HG03571 (cell line): ENCODE results near the gene BLVRA.
"Not testable (repeated sequence)": the region's sequence is repeated elsewhere in the genome, so short reads cannot be mapped to it uniquely, and the experiment has no call there.

ENCODE experiments used
- ATAC-seq: cut with Tn5 transposase; IDR thresholded peaks from one replicate; pipeline ENCODE4 v1.9.1; 2021; ENCODE audit not compliant: unreplicated experiment

The BLVRA gene

DNA sequence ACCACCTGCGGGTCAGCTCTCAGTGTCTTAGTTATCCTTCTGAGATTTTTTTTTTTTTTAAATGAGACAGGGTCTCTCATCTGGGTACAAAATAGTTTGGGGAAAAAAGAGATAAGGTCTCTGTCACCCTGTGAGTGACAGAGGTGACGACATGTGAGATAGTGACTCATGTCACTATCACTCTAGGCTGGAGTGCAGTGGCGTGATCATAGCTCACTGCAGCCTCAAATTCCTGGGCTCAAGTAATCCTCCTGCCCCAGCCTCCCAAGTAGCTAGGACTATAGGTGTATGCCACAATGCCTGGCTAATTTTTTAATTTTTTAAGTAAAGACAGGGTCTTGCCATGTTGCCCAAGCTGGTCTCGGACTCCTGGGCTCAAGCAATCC is 10.4 kb downstream of the BLVRA start:
- ATAC-seq: no peak

DNA sequence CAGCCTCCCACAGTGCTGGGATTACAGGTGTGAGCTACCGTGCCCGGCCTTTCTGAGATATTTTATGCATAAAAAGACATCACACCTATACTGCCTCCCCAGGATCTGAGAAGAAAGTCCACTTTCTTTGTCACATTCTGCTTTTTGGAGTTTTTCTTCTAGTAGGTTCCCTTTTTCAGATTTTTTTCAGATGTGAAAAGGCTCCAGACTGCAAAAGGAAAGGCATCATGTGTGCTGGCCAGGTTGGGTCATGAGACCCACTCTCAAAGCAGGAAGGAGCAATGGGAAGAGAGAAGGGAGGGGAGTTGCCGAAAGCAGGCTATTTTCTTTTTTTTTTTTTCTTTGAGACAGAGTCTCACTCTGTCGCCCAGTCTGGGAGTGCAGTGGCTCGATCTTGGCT is 10.8 kb downstream of the BLVRA start:
- ATAC-seq: no peak

DNA sequence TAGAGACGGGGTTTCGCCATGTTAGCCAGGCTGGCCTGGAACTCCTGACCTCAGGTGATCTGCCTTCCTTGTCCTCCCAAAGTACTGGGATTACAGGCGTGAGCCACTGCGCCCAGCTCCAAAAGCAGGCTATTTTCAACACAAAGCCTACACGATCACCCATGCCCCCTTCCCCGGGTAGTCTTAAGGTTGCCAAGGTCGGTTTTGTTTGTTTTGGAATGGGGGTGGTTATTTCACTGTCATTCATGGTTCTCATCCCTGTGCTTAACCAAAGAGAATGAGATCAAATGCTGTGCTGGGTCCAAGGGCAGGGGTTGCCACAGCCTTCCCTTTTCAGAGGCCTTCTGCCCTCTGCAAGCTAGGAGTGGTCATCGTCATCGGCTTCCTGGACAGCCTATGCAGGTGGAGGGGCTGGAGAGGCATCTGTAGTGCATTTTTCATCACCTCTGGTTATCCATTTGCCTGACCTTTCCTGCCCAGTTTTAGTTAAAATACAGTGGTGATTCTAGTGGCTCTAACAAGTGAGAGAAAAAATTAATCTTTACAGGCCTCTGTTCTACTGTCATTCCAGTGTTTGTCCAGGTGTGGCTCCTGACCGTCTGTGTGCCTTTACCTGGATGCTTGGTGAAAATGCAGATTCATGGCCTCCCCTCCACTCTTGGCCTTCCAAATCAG is 11.4 kb downstream of the BLVRA start:
- ATAC-seq: no peak

DNA sequence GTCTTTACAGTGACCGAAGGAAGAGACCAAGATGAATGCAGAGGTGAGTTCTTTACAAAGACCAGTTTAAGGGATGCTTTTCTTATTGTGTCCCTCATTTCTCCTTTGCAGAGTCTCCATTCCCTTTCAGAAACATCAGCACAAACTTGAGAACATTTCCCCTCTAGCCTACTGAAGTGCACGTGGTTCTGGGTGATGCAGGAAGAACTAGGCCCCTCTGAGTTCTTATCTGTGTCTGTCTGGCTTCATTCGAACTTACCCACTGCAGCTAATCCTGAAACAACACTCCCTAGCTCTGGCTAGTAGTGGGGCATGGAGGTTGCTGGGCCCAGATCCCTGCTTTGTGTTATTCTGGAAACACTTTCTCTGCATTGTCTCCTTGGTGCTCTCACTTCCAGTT is 12.6 kb downstream of the BLVRA start:
- ATAC-seq: no peak

DNA sequence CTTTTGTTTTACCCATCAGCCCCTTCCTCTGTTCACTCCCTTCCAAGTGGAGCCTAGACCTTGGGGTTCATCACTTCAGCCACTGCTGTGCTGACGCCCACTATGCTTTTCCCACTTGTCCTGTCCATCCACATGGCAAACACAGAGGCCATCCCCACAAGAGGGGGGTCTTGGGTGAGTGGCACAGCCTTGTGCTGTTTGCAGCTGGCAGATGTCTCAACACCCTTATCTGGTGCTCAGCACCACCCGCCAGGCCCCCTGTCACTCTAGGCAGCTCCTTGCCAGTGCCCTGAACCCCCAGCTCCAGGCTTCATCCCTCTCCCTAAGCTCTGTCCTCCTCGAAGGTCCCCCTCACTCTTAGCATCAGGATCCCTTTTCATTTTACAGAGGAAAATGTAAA is 13.1 kb downstream of the BLVRA start:
- no peak for ATAC-seq

DNA sequence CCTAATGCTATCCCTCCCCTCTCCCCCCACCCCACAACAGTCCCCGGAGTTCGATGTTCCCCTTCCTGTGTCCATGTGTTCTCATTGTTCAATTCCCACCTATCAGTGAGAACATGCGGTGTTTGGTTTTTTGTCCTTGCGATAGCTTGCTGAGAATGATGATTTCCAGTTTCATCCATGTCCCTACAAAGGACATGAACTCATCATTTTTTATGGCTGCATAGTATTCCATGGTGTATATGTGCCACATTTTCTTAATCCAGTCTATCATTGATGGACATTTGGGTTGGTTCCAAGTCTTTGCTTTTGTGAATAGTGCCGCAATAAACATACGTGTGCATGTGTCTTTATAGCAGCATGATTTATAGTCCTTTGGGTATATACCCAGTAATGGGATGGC is 14.8 kb downstream of the BLVRA start:
- ATAC-seq: not testable (repeated sequence)

DNA sequence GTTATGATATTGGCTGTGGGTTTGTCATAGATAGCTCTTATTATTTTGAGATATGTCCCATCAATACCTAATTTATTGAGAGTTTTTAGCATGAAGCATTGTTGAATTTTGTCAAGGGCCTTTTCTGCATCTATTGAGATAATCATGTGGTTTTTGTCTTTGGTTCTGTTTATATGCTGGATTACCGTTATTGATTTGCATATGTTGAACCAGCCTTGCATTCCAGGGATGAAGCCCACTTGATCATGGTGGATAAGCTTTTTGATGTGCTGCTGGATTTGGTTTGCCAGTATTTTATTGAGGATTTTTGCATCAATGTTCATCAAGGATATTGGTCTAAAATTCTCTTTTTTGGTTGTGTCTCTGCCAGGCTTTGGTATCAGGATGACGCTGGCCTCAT is 16.8 kb downstream of the BLVRA start:
- not testable (repeated sequence) for ATAC-seq

DNA sequence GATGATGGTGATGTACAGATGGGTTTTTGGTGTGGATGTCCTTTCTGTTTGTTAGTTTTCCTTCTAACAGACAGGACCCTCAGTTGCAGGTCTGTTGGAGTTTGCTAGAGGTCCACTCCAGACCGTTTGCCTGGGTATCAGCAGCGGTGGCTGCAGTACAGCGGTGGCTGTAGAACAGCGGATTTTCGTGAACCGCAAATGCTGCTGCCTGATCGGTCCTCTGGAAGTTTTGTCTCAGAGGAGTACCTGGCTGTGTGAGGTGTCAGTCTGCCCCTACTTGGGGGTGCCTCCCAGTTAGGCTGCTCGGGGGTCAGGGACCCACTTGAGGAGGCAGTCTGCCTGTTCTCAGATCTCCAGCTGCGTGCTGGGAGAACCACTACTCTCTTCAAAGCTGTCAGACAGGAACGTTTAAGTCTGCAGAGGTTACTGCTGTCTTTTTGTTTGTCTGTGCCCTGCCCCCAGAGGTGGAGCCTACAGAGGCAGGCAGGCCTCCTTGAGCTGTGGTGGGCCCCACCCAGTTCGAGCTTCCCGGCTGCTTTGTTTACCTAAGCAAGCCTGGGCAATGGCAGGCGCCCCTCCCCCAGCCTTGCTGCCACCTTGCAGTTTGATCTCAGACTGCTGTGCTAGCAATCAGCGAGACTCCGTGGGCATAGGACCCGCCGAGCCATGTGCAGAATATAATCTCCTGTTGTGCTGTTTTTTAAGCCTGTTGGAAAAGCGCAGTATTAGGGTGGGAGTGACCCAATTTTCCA is 20.0 kb downstream of the BLVRA start:
- ATAC-seq: not testable (repeated sequence)

DNA sequence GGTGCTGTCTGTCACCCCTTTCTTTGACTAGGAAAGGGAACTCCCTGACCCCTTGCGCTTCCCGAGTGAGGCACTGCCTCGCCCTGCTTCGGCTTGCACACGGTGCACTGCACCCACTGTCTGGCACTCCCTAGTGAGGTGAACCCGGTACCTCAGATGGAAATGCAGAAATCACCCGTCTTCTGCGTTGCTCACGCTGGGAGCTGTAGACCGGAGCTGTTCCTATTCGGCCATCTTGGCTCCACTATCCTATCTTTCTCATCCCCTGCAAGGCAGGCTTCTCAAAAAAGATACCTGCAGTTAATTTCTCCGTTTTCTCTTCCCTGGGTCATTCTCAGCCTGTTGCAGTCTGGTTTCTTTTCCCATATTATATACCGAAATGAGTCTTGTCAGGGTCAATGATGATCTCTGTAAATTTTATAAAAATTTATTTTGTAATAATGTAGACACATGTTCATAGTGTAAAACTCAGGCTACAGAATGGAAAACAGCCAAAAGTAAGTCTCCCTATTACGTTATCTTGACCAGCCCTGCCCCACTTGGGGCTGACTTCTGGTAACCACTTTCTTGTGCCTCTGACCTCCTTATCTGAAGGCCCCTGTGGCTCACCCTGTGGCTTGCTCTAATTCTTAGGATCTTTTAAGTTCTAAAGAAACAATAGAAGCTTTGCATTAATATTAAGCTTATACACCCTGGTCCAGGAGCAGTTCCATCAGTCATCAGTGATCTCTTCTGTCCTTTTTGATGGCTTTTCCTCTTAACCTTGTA is 20.7 kb downstream of the BLVRA start:
- no peak for ATAC-seq

DNA sequence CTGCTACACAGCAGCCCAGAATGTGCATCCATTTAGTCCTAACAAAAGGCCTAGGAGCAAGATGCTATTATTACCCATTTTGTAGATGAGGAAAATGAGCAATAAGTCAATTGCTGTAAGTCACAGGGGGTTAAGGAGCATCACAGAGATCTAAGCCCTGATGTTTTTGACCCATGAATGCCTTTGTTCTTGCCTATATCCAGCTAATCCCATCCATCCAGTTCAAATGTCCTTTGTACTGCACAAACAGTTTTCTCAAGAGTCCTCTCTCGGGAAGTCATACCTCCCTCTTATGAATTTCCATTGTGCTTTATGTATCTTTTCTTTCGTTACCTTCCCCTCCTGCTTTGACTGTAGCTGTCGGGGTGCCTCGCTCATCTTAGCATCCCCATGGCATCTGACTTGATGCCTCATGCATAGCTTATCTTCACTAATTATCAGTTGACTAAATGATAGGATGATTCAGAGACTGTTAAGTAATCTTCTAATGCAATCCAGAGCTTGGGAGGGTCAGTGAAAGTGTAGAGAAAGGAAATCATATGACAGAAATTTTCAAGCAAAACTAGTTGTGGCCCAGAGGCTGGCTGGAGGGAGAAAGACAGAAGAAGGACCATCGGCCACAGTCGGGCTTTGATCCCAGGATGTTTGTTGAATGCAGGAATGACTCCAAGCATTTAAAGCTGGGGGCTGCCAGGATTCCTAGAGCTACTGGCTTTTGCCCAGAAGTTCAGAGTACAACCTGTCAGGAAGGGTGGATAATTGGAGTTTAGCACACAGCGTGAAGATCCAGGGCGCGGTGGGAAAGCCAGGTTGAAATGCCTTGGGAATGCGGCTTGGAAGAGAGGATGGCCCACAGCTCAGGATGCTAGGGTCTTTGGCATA is 23.5 kb downstream of the BLVRA start:
- no peak for ATAC-seq

DNA sequence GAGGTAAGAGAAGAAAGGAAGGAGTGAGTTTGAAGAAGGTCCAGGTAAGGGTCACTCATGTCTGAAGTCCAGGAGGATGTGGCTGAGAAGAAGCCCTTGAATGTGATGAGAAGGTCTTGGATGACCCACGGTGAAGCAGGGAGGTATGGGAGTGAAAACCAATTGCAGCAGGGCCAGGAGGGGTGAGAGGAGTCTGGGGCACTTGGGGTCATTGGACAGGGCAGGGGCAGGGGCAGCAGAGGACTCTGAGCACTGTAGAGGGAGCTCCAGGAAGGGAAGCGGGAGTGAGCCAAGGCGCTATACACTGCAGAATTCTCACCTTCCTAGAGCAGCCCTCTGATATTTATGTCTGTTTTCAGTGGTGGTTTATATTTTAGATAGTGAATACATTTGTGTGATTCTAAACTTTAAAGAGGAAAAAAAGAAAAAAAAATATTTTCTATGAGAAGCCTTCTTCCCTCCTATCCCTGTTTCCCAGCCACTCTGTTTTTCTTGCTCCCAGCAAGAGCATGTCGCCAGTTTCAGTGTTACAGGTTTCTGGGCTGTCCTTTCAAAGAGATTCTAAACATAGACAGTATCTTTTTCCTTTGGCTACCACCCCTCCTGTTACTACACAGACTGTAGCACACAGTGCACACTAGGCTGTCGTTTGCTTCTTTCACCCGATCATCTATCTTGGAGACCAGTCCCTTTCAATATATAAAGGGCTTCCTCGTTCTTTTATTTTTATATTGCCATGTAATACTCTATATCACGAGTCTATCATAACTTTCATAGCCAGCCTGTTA is 24.5 kb downstream of the BLVRA start:
- ATAC-seq: no peak

DNA sequence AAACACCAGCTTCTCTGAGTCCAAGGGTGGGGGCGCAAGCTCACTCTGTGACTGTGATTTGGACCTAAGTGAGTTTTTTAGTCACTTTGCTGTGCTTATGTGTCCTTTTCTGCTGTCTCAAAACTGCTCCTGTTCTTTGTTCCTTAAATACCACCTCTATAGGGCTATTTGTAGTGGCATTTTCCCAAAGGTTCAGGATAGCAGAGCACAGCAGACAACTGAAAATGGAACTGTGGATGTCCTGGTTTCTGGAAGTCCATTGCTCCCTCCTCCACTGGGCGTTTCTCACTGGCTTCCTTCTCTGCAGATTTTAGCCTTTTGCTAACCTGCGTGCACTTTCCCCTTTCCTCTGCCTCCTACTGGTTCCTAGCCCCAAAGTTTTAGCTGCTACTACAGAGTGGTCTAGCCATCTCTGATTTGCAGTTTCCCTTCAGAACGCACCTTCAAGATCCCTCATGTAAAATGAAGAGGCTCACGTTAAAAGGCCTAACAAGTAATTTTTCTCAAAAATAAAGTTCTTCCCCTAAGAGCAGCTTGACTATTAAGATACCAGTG is 25.6 kb downstream of the BLVRA start:
- ATAC-seq: peak; percentile 10

DNA sequence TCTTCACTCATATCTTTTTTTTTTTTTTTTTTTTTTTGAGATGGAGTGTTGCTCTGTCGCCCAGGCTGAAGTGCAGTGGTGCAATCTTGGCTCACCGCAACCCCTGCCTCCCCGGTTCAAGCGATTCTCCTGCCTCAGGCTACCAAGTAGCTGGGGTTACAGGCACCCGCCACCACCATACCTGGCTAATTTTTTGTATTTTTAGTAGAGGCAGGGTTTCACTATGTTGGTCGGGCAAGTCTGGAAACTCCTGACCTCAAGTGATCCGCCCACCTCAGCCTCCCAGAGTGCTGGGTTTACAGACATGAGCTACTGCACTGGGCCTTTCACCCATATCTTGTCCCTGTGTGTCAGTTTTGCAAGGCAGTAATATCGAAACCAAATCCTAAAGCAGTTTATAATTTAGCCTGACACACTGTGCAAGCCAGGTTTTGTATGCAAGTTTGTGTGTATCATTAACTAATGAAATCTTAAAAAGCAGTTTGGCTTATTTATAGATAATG is 26.2 kb downstream of the BLVRA start:
- peak; percentile 96 for ATAC-seq

DNA sequence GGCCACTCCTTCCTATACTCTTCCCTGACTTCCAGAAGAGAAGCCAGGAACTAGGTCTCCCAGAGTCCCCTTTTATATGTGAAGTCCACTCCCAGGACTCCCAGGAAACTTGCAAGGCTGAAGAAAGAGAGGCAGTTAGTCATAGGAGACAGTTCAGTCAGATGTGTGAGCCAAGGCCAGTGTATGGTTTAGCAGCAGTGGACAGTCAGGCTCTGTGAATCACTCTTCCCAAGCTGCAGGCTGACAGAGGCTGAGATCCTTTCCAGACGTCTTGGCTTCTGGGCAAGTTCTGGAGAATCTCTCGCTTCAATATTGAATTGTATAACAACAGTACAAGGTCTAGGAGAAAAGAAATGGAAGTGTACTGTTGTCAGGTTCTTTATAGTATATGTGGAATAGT is 26.9 kb downstream of the BLVRA start:
- ATAC-seq: no peak

DNA sequence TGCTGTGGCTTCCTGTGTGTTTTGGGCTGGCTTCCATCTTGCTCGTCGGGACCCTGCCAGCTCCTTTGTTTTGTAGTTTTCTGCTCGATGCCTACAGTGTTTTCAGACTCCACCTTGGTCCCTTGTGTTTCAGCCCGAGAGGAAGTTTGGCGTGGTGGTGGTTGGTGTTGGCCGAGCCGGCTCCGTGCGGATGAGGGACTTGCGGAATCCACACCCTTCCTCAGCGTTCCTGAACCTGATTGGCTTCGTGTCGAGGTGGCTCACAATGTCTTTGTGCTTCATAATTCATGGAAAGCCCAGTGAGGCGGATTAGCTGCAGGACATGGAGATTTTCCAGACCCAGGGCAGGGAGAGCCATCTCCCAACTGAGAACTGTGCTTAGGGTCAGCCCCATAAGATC is 29.3 kb downstream of the BLVRA start:
- ATAC-seq: no peak

DNA sequence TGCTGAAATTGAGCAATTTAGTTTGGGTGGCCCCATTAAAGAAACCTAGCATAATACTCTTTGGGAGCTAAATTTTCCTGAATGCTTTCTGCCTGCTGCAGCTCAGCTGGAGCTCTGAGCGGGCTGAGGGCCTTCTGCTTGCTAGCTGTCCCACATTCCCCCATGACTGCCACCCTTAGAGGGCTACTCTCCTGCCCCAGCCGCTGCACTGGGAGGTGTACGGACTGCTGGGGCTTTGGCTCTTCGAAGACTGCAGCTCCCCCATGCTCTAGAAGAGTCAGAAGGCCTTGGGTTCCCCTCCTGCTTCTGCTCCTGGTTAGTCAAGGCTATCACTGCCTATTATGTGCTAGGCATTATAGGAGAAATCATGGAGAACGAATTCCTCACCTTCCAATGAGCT is 31.5 kb downstream of the BLVRA start:
- no peak for ATAC-seq

DNA sequence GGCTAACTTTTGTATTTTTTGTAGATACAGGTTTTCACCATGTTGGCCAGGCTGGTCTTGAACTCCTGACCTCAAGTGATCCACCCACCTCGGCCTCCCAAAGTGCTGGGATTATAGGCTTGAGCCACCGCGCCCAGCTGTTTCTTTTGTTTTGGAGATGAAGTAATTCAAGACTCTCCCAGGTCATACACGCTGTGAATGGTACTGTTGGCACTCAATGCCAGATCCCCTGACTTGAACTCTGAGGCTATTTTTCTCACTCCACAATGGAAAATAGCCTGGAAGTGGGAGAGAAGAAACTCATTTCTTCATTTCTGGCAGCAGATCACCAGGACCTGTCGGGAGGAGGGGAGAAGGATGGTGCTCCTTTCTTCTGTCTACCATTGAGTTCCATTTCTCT is 32.4 kb downstream of the BLVRA start:
- no peak for ATAC-seq

DNA sequence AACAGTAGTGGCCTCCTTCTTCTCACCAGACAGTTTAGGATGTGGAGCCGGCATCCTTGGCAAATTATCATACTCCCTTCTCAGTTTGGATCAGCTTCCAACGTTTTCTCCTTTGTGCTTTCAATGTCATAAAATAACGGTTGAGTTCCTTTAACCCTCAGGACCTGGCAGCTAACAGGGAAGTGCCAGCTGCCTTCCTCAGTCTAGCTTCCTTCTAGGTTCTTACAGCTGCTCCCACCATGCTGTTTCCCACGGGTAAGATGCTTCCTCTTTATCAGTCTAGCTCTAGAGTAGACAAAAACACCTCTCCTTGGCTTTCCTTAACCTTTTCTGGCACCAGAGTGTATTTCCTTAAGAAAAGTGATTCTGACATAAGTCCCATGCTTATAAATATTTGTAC is 33.2 kb downstream of the BLVRA start:
- no peak for ATAC-seq

DNA sequence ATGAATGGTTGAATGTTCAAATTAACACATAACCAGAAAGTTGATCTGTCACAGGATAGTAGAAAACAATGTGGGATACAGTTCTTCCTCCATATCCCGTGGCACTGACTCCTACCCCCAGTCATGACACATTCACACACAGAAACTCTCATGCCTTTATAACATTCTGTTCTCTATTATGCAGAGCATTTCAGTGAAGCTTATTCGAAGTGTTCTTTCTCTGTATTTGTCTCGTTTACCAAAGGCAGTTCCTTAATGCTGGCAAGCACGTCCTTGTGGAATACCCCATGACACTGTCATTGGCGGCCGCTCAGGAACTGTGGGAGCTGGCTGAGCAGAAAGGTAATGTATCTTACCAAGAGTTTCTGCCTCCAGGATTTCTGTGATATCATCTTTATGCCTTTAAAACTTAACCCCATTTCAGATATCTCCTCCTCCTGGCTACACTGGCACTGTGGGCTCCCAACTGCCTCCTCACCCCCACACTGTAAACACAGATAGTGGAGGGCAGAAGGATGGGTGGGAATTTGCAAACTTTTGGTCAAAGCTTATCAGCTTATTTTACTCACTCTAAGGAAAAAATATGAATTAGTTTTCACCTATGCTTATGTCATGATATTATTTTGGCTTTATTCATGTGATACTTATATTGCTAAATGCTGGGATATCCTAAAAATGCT is 34.1 kb downstream of the BLVRA start:
- ATAC-seq: no peak
